Measurements from ENCODE around the gene CCDC68.

DNA sequence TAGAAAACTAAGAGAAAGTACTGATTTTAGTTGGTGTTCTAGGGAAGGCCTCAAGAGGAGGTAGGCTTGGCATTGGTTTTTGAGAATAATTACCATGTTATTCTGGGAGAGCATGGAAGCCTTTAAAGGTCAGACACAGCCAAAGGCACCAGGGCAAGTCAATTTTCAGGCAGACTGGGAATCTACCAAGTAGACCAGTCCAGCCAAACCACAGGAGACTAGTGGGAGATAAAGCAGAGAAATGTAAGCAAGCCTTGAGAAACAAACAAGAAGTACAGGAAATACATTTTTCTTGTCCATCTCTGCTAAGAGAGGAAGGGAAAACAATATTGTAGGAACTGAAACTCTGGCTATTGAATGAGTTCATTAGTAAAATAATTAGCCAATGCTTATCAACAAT, 5.5 kb upstream of the CCDC68 start:
- TF ChIP-seq POU2F2 (IDR thresholded peaks at IDR 0.05; ENCODE audit: low read depth, low read length) (no peak), POLR2AphosphoS5 (IDR thresholded peaks at IDR 0.05; ENCODE audit: low read depth, low read length) (no peak), POLR2A (IDR thresholded peaks at IDR 0.05; ENCODE audit: low read depth, low read length) (no peak)
